ENCODE results near the gene KAT6B. TPM values are rescaled to one million over a fixed set of nuclear protein-coding genes. Genes with fewer than 3 reads are reported as not detected.

KAT6B gene
- total RNA-seq, 2 experiments from 2014 or later = 22.8 to 24.8 TPM

DNA sequence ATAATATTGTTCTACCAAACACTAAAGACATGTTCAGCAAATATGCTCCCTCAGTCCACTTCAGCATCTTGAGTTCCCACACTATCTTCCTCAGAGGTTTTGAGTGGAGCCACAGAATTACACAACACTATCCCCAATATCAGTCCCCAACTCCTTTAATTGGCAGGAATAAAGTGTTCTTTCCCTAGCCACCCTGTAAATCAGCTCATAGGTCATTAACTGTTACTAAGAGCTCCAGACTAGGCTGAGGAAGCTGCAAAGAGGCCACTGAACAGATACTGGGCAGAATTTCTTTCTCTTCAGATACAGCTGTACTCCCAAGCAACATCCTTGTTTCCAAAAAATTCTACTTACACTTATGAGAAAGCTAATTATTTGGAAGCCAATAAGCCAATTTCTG lies 11.6 kb upstream of the KAT6B start:
- Mint-ChIP-seq H3K27me3 (no peaks in the 10 kb centered on the region), H3K9me3 (peaks cover 9% of the 10 kb centered on the region), H3K27ac (no peak overlapping the region), H3K4me3 (no peak overlapping the region), H3K36me3 (ENCODE audit: low read depth) (peaks cover 3% of the 10 kb centered on the region), H3K4me1 (ENCODE audit: low read depth) (peaks cover 7% of the 10 kb centered on the region)
- DNase-seq (no peak), ATAC-seq (no peak)
- TF ChIP-seq, protein P1, sequence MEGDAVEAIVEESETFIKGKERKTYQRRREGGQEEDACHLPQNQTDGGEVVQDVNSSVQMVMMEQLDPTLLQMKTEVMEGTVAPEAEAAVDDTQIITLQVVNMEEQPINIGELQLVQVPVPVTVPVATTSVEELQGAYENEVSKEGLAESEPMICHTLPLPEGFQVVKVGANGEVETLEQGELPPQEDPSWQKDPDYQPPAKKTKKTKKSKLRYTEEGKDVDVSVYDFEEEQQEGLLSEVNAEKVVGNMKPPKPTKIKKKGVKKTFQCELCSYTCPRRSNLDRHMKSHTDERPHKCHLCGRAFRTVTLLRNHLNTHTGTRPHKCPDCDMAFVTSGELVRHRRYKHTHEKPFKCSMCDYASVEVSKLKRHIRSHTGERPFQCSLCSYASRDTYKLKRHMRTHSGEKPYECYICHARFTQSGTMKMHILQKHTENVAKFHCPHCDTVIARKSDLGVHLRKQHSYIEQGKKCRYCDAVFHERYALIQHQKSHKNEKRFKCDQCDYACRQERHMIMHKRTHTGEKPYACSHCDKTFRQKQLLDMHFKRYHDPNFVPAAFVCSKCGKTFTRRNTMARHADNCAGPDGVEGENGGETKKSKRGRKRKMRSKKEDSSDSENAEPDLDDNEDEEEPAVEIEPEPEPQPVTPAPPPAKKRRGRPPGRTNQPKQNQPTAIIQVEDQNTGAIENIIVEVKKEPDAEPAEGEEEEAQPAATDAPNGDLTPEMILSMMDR (IDR thresholded peaks at IDR 0.05) = no peak
- POLR2A ChIA-PET = no interaction called here
- CTCF ChIA-PET = interaction anchor here (1.0 kb wide), 1 partner anchor 207 kb away, joined by 3 read pairs; no protein-coding TSS in a partner anchor
- intact Hi-C loops (cut with micrococcal nuclease) = no loop called here

DNA sequence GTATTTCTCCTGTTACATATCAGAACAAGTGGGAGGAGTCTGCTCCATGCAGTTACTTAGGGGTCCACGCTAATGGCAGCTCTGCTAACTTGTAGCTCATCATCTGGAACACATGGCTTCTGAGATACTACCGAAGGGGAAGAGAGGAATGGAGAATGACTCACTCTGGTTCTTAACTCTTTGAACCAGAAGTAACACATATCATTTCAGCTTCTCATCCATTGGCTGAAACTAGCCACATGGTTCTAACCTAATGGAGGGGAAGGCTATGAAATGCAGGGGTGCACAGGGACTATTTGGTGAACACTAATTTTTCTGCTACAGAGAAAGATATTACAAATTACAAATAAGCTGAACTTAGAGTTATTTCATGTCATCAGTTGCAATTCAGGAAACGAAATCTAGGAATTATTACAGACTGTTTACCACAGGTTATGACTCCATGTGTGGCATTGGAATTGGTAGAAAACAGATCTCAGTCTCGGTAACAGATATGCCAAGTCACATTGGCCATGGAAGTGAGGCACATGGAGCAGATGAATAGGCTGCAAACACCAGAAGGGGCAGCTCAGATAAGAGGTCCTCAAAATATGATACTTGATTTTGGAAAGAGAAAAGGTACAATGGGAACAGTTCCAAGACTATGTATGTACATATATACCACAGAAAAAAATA lies 9.4 kb upstream of the KAT6B start:
- Mint-ChIP-seq H3K36me3 (ENCODE audit: low read depth) (peaks cover 3% of the 10 kb centered on the region), H3K9me3 (peaks cover 9% of the 10 kb centered on the region), H3K27ac (peak overlapping the region; percentile 64), H3K4me3 (no peak overlapping the region), H3K4me1 (ENCODE audit: low read depth) (peaks cover 7% of the 10 kb centered on the region), H3K27me3 (no peaks in the 10 kb centered on the region)
- TF ChIP-seq, protein P1 (IDR thresholded peaks at IDR 0.05) = no peak
- peak; percentile 27 for ATAC-seq
- no peak for DNase-seq
- ChIA-PET CTCF (no interaction called here), POLR2A (no interaction called here)
- intact Hi-C loops (cut with micrococcal nuclease) = no loop called here

DNA sequence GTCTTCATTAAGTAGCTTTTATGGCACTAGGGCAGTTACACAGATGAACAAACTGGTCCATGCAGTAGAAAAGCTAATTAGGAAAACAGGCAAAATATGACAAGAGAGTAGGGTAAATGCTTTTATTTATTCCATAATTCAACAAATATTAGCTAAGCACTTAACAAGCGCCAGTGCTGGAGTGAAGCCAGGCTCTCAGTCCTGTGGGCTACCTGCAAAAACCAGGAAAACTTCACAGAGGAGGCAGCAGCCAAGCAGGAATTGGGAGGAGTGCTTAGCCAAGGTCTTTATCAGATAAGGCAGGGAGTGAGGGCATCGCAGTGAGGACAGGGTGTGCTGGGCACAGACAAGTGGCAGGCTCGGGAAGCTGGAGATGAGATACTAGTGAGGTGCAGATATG lies 4.9 kb upstream of the KAT6B start:
- no peak for ATAC-seq
- H3K27me3 Mint-ChIP-seq = no peaks in the 10 kb centered on the region
- H3K9me3 Mint-ChIP-seq = peaks cover 9% of the 10 kb centered on the region
- ChIA-PET CTCF (interaction anchor here (1.1 kb wide), 1 partner anchor 84 kb away, joined by 3 read pairs; no protein-coding TSS in a partner anchor), POLR2A (no interaction called here)
- H3K27ac Mint-ChIP-seq = no peak overlapping the region
- no peak for DNase-seq
- intact Hi-C loops (cut with micrococcal nuclease) = loop anchor here (10.0 kb wide), 2 partner anchors 153 to 193 kb away; no protein-coding TSS in a partner anchor
- TF ChIP-seq, protein P1 (IDR thresholded peaks at IDR 0.05) = no peak
- H3K4me3 Mint-ChIP-seq = no peak overlapping the region
- H3K4me1 Mint-ChIP-seq (ENCODE audit: low read depth) = peaks cover 31% of the 10 kb centered on the region
- peaks cover 3% of the 10 kb centered on the region for H3K36me3 Mint-ChIP-seq (ENCODE audit: low read depth)

DNA sequence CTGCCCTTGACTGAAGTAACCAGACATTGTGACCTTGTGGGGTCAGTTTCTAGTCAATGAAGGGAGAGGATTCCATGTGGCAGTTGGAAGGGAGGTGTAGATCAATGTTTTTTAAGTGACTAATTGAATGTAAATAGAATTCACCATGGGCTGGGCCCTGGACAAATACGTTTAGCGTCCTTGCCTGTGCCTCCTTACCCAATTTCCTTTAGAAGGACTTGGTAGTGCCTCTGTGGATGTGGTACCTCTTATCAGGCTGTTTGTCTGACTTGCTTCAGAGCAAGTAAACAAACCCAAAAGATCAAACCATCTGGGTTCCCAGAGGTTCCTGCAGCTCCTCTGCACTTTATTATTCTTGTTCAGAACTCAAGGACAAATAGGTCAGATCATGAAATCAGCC lies 4.3 kb upstream of the KAT6B start:
- no peak for DNase-seq
- Mint-ChIP-seq H3K9me3 (peaks cover 3% of the 10 kb centered on the region), H3K27ac (no peak overlapping the region), H3K36me3 (ENCODE audit: low read depth) (peaks cover 2% of the 10 kb centered on the region), H3K4me1 (ENCODE audit: low read depth) (peaks cover 30% of the 10 kb centered on the region), H3K4me3 (no peak overlapping the region), H3K27me3 (no peaks in the 10 kb centered on the region)
- TF ChIP-seq, protein P1 (IDR thresholded peaks at IDR 0.05) = no peak
- POLR2A ChIA-PET = no interaction called here
- ATAC-seq = no peak
- intact Hi-C loops (cut with micrococcal nuclease) = loop anchor here (10.0 kb wide), 2 partner anchors 153 to 193 kb away; no protein-coding TSS in a partner anchor
- CTCF ChIA-PET = interaction anchor here (0.6 to 1.1 kb wide), 4 partner anchors 83 to 578 kb away, joined by 3 read pairs; no protein-coding TSS in a partner anchor

DNA sequence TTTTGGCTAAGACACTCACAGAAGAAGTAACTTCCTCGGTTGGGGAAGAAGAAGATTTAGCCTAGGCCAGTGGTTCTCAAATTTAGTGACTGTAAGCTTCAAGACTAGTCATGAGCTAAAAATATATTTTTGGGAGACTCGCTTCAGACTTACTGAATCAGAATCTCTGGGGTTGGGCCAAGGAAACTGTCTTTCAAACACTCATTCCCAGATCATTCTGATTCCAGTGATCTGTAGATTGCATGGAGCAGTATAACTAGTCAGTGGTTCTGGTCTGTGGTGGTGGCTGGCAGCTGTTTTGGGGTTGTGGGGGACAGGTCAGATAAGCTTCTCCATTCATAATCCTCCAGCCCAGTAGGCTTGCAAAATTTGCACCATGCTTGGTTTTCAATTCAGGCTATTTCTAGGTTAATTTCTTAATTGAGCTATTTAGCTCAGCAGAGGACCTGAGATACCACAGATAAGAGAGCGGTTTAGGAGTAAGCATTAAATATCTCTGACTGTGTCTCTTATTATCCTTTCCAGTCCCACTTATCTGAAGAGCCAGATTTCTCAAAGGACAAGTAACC lies 3.8 kb upstream of the KAT6B start:
- peaks cover 31% of the 10 kb centered on the region for H3K4me1 Mint-ChIP-seq (ENCODE audit: low read depth)
- intact Hi-C loops (cut with micrococcal nuclease) = loop anchor here (10.0 kb wide), 2 partner anchors 152 to 192 kb away; no protein-coding TSS in a partner anchor
- H3K27ac Mint-ChIP-seq = no peak overlapping the region
- DNase-seq (no peak), ATAC-seq (no peak)
- CTCF ChIA-PET = interaction anchor here (0.6 to 1.1 kb wide), 6 partner anchors 10 to 579 kb away, joined by 3 read pairs; no protein-coding TSS in a partner anchor
- H3K36me3 Mint-ChIP-seq (ENCODE audit: low read depth) = peaks cover 6% of the 10 kb centered on the region
- no peak overlapping the region for H3K4me3 Mint-ChIP-seq
- TF ChIP-seq, protein P1 (IDR thresholded peaks at IDR 0.05) = no peak
- no peaks in the 10 kb centered on the region for H3K9me3 Mint-ChIP-seq
- H3K27me3 Mint-ChIP-seq = no peaks in the 10 kb centered on the region
- POLR2A ChIA-PET = interaction anchor here (0.5 kb wide), 1 partner anchor 309 kb away, joined by 7 read pairs; no protein-coding TSS in a partner anchor

Measured in activated CD8-positive, alpha-beta T cell treated with anti-CD3 and anti-CD28 coated beads for 36 hours (primary cell).